Measurements from ENCODE around the gene PRSS12. TPM values are rescaled to one million over a fixed set of nuclear protein-coding genes. Genes with fewer than 3 reads are reported as not detected.

The PRSS12 gene
- polyA plus RNA-seq, 3 donors = not detected

- Mint-ChIP-seq H3K27me3 (ENCODE audit: low read depth in 3 of 3) (peaks cover 7 to 10% (median 9%) of the 10 kb centered on the region in 3 donors), H3K27ac (no peak overlapping the region), H3K4me3 (peak overlapping the region; percentile 64 to 78), H3K36me3 (no peaks in the 10 kb centered on the region), H3K4me1 (peaks cover 4% of the 10 kb centered on the region), H3K9me3 (peaks cover 0 to 10% (median 4%) of the 10 kb centered on the region in 7 donors)
- Histone ChIP-seq H2AFZ (ENCODE audit: insufficient read depth, low read depth, low read length, poor library complexity, severe bottlenecking) (peak overlapping the region; percentile 81), H3K36me3 (replicated peaks in 1 of 2; ENCODE audit: control insufficient read depth in 1 of 2, insufficient read depth in 2 of 2, low read length in 2 of 2) (no peaks in the 10 kb centered on the region), H3K27ac (ENCODE audit: low read depth in 1 of 2, low read length in 2 of 2) (no peak overlapping the region), H3K4me1 (ENCODE audit: control insufficient read depth in 1 of 2, insufficient read depth in 2 of 2, low read length in 2 of 2) (no peaks in the 10 kb centered on the region), H3K79me2 (ENCODE audit: insufficient read depth, low read length) (no peaks in the 10 kb centered on the region), H3K9me3 (replicated peaks in 1 of 2; ENCODE audit: control insufficient read depth in 1 of 2, insufficient read depth in 1 of 2, low read length in 2 of 2) (no peaks in the 10 kb centered on the region), H3K4me2 (replicated peaks; ENCODE audit: extremely low read depth, low read length, poor library complexity, severe bottlenecking) (peak overlapping the region; percentile 61), H3K9ac (ENCODE audit: insufficient read depth, low read length, poor library complexity, severe bottlenecking) (peak overlapping the region; percentile 17), H3K4me3 (replicated peaks in 1 of 3; ENCODE audit: low read depth in 2 of 3, low read length in 3 of 3) (peak overlapping the region; percentile 21 to 68 (median 26)), H3K27me3 (ENCODE audit: control insufficient read depth in 2 of 2, insufficient read depth in 2 of 2, low read length in 2 of 2) (peaks cover 0 to 2% of the 10 kb centered on the region in 2 donors), H4K20me1 (ENCODE audit: insufficient read depth, low read length) (no peaks in the 10 kb centered on the region)
- 25% methylated on average over 54 of the region's 64 CpGs for WGBS (ENCODE audit: insufficient coverage)
- intact Hi-C loops (cut with micrococcal nuclease) = no loop called here
- DNase-seq = no peak
- TF ChIP-seq, protein P1, sequence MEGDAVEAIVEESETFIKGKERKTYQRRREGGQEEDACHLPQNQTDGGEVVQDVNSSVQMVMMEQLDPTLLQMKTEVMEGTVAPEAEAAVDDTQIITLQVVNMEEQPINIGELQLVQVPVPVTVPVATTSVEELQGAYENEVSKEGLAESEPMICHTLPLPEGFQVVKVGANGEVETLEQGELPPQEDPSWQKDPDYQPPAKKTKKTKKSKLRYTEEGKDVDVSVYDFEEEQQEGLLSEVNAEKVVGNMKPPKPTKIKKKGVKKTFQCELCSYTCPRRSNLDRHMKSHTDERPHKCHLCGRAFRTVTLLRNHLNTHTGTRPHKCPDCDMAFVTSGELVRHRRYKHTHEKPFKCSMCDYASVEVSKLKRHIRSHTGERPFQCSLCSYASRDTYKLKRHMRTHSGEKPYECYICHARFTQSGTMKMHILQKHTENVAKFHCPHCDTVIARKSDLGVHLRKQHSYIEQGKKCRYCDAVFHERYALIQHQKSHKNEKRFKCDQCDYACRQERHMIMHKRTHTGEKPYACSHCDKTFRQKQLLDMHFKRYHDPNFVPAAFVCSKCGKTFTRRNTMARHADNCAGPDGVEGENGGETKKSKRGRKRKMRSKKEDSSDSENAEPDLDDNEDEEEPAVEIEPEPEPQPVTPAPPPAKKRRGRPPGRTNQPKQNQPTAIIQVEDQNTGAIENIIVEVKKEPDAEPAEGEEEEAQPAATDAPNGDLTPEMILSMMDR (IDR thresholded peaks at IDR 0.05) = no peak
These were observed 87.3 kb downstream of the PRSS12 start for GRCh38 chr4:118265312-118266144.

DNA sequence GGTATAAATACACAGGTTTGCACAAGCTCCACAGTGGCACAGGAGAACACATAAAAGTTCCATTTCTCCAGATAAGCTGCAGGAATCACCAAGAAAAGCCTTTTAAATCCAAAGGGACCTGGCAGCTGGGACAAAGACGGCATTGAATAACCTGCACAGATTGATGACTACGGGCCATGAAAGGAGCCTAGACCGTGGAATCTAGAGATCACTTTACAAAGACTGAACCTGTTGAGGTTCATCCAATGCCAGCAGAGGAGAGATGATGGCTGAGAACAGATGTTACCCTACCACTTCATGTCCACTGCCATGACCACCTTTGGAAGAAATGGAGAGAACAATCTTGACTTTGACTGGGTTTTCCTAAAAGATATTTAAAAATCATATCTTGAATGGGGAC lies 88.7 kb downstream of the PRSS12 start:
- no peak overlapping the region for H3K4me3 Mint-ChIP-seq
- no peak overlapping the region for H3K27ac Mint-ChIP-seq
- WGBS (ENCODE audit: insufficient coverage) = 100% methylated on average over 2 of the region's 3 CpGs
- H3K27me3 Mint-ChIP-seq (ENCODE audit: low read depth in 3 of 3) = peaks cover 7 to 10% (median 9%) of the 10 kb centered on the region in 3 donors
- H4K20me1 ChIP-seq (ENCODE audit: insufficient read depth, low read length) = no peaks in the 10 kb centered on the region
- intact Hi-C loops (cut with micrococcal nuclease) = no loop called here
- no peak overlapping the region for H3K4me3 ChIP-seq (replicated peaks in 1 of 3; ENCODE audit: low read depth in 2 of 3, low read length in 3 of 3)
- H3K36me3 Mint-ChIP-seq = no peaks in the 10 kb centered on the region
- no peaks in the 10 kb centered on the region for H3K36me3 ChIP-seq (replicated peaks in 1 of 2; ENCODE audit: control insufficient read depth in 1 of 2, insufficient read depth in 2 of 2, low read length in 2 of 2)
- DNase-seq = no peak
- TF ChIP-seq, protein P1 (IDR thresholded peaks at IDR 0.05) = no peak
- H3K4me1 Mint-ChIP-seq = peaks cover 4% of the 10 kb centered on the region
- no peak overlapping the region for H3K27ac ChIP-seq (ENCODE audit: low read depth in 1 of 2, low read length in 2 of 2)
- H3K27me3 ChIP-seq (ENCODE audit: control insufficient read depth in 2 of 2, insufficient read depth in 2 of 2, low read length in 2 of 2) = peaks cover 0 to 2% of the 10 kb centered on the region in 2 donors
- H2AFZ ChIP-seq (ENCODE audit: insufficient read depth, low read depth, low read length, poor library complexity, severe bottlenecking) = no peak overlapping the region
- no peak overlapping the region for H3K4me2 ChIP-seq (replicated peaks; ENCODE audit: extremely low read depth, low read length, poor library complexity, severe bottlenecking)
- H3K9ac ChIP-seq (ENCODE audit: insufficient read depth, low read length, poor library complexity, severe bottlenecking) = no peak overlapping the region
- no peaks in the 10 kb centered on the region for H3K9me3 ChIP-seq (replicated peaks in 1 of 2; ENCODE audit: control insufficient read depth in 1 of 2, insufficient read depth in 1 of 2, low read length in 2 of 2)
- no peaks in the 10 kb centered on the region for H3K79me2 ChIP-seq (ENCODE audit: insufficient read depth, low read length)
- no peaks in the 10 kb centered on the region for H3K4me1 ChIP-seq (ENCODE audit: control insufficient read depth in 1 of 2, insufficient read depth in 2 of 2, low read length in 2 of 2)
- H3K9me3 Mint-ChIP-seq = peaks cover 0 to 10% (median 4%) of the 10 kb centered on the region in 7 donors
